HEK293 (cell line): ENCODE measurements around the gene TRNP1.
A peak's percentile ranks its signal among the peaks of the same experiment; 100 is the strongest.

Source experiments
- AEBP2 ChIP-seq: fragments of 450-650 bp; formaldehyde crosslinking; IDR thresholded peaks from 2 replicates; pipeline ENCODE4 v1.5.1; 2016; ENCODE audit warnings: missing biosample characterization, missing genetic modification characterization, borderline replicate concordance
- FEZF1 ChIP-seq: fragments of 450-650 bp; formaldehyde crosslinking; IDR thresholded peaks from 2 replicates; pipeline ENCODE4 v1.5.1; 2016; ENCODE audit warnings: missing biosample characterization, missing genetic modification characterization
- GFI1B ChIP-seq: fragments of 450-650 bp; formaldehyde crosslinking; IDR thresholded peaks from 2 replicates; pipeline ENCODE4 v1.5.1; 2016; ENCODE audit warnings: missing biosample characterization, missing genetic modification characterization
- KLF9 ChIP-seq: fragments of 450-650 bp; formaldehyde crosslinking; IDR thresholded peaks from 2 replicates; pipeline ENCODE4 v1.5.1; 2016; ENCODE audit warnings: missing biosample characterization, missing genetic modification characterization, low read depth
- PRDM1 ChIP-seq: fragments of 450-650 bp; formaldehyde crosslinking; IDR thresholded peaks from 2 replicates; pipeline ENCODE4; 2016; ENCODE audit warnings: missing biosample characterization, missing genetic modification characterization
- TRIM28 ChIP-seq: IDR thresholded peaks from 2 replicates; pipeline ENCODE4 v1.6.1; 2011; ENCODE audit warnings: low read length, control low read depth, borderline replicate concordance
- ZBTB8A ChIP-seq: fragments of 450-650 bp; formaldehyde crosslinking; IDR thresholded peaks from 2 replicates; pipeline ENCODE4 v1.5.1; 2016; ENCODE audit warnings: missing biosample characterization, missing genetic modification characterization
- ZFHX2 ChIP-seq: fragments of 450-650 bp; formaldehyde crosslinking; conservative IDR thresholded peaks from 2 replicates; pipeline ENCODE4 v1.5.1; 2016; ENCODE audit warnings: missing biosample characterization, missing genetic modification characterization
- ZFP69B ChIP-seq: fragments of 450-650 bp; formaldehyde crosslinking; IDR thresholded peaks from 2 replicates; pipeline ENCODE4 v1.5.1; 2016; ENCODE audit warnings: missing biosample characterization, missing genetic modification characterization
- ZIC2 ChIP-seq: fragments of 450-650 bp; formaldehyde crosslinking; IDR thresholded peaks from 2 replicates; pipeline ENCODE4 v1.5.1; 2016; ENCODE audit warnings: missing biosample characterization, missing genetic modification characterization
- ZNF140 ChIP-seq: fragments of 450-650 bp; formaldehyde crosslinking; IDR thresholded peaks from 2 replicates; pipeline ENCODE4 v1.5.1; 2016; ENCODE audit warnings: missing biosample characterization, missing genetic modification characterization
- ZNF157 ChIP-seq: fragments of 450-650 bp; formaldehyde crosslinking; IDR thresholded peaks from 2 replicates; pipeline ENCODE4 v1.5.1; 2016; ENCODE audit warnings: missing biosample characterization, missing genetic modification characterization
- ZNF18 ChIP-seq: fragments of 450-650 bp; formaldehyde crosslinking; IDR thresholded peaks from 2 replicates; pipeline ENCODE4 v1.5.1; 2016; ENCODE audit warnings: missing biosample characterization, missing genetic modification characterization
- ZNF2 ChIP-seq: fragments of 450-650 bp; formaldehyde crosslinking; IDR thresholded peaks from 2 replicates; pipeline ENCODE4 v1.5.1; 2016; ENCODE audit warnings: missing biosample characterization, missing genetic modification characterization
- ZNF223 ChIP-seq: fragments of 450-650 bp; formaldehyde crosslinking; IDR thresholded peaks from 2 replicates; pipeline ENCODE4 v1.5.1; 2016; ENCODE audit warnings: missing biosample characterization, missing genetic modification characterization
- ZNF292 ChIP-seq: fragments of 450-650 bp; formaldehyde crosslinking; IDR thresholded peaks from 2 replicates; pipeline ENCODE4 v1.5.1; 2016; ENCODE audit warnings: low read depth, missing biosample characterization, missing genetic modification characterization, borderline replicate concordance
- ZNF335 ChIP-seq: fragments of 450-650 bp; formaldehyde crosslinking; conservative IDR thresholded peaks from 2 replicates; pipeline ENCODE4 v1.5.1; 2016; ENCODE audit warnings: missing biosample characterization, missing genetic modification characterization
- ZNF37A ChIP-seq: fragments of 450-650 bp; IDR thresholded peaks from 2 replicates; pipeline ENCODE4 v1.5.1; 2018; ENCODE audit warnings: missing biosample characterization, missing genetic modification characterization
- ZNF404 ChIP-seq: fragments of 450-650 bp; formaldehyde crosslinking; IDR thresholded peaks from 2 replicates; pipeline ENCODE4 v1.5.1; 2017; ENCODE audit warnings: missing biosample characterization, missing genetic modification characterization
- ZNF560 ChIP-seq: fragments of 450-650 bp; formaldehyde crosslinking; IDR thresholded peaks from 2 replicates; pipeline ENCODE4 v1.5.1; 2017; ENCODE audit warnings: missing biosample characterization, missing genetic modification characterization, borderline replicate concordance
- ZNF610 ChIP-seq: fragments of 450-650 bp; formaldehyde crosslinking; IDR thresholded peaks from 2 replicates; pipeline ENCODE4 v1.5.1; 2016; ENCODE audit warnings: missing biosample characterization, missing genetic modification characterization, borderline replicate concordance
- ZNF623 ChIP-seq: fragments of 450-650 bp; formaldehyde crosslinking; IDR thresholded peaks from 2 replicates; pipeline ENCODE4 v1.5.1; 2016; ENCODE audit warnings: missing biosample characterization, missing genetic modification characterization
- ZNF664 ChIP-seq: fragments of 450-650 bp; formaldehyde crosslinking; IDR thresholded peaks from 2 replicates; pipeline ENCODE4 v1.5.1; 2016; ENCODE audit warnings: missing biosample characterization, missing genetic modification characterization
- ZNF692 ChIP-seq: fragments of 450-650 bp; formaldehyde crosslinking; IDR thresholded peaks from 2 replicates; pipeline ENCODE4 v1.5.1; 2016; ENCODE audit warnings: missing biosample characterization, missing genetic modification characterization
- ZNF830 ChIP-seq: fragments of 450-650 bp; IDR thresholded peaks from 2 replicates; pipeline ENCODE4 v1.5.0; 2018; ENCODE audit warnings: missing biosample characterization, missing genetic modification characterization, low read depth, mild to moderate bottlenecking, moderate library complexity
- TF ChIP-seq, protein P1 (sequence below): fragments of 450-650 bp; formaldehyde crosslinking; IDR thresholded peaks from 2 replicates; pipeline ENCODE4 v1.5.1; 2017; ENCODE audit warnings: missing biosample characterization, missing genetic modification characterization
- TF ChIP-seq, protein P2 (sequence below): fragments of 450-650 bp; formaldehyde crosslinking; conservative IDR thresholded peaks from 2 replicates; pipeline ENCODE4 v1.5.1; 2016; ENCODE audit warnings: low read depth, missing biosample characterization, missing genetic modification characterization
- TF ChIP-seq, protein P3 (sequence below): sonication (generic); formaldehyde crosslinking; IDR thresholded peaks from 2 replicates; pipeline ENCODE4 v1.8.1; 2022; ENCODE audit warnings: mild to moderate bottlenecking, moderate library complexity, missing genetic modification reagents

Gene TRNP1

GRCh38 chr1:27026621-27027574 lies 33.4 kb downstream of the TRNP1 start (continued):
- 0 out of 2 replicates have a peak, but pooled peaks have one; percentile 21 for TF ChIP-seq ZNF223 (tag by site-specific recombination)
- TF ChIP-seq TRIM28, result peak; percentile 57; the same call in 1 of the 2 replicates
- TF ChIP-seq KLF9, result peak; percentile 73; the same call in 1 of the 2 replicates
- peak; percentile 74; the same call in 1 of the 2 replicates for TF ChIP-seq ZNF692 (tag by site-specific recombination)
- peak; percentile 87 for TF ChIP-seq ZNF335 (tag by site-specific recombination)
- TF ChIP-seq, protein P1, sequence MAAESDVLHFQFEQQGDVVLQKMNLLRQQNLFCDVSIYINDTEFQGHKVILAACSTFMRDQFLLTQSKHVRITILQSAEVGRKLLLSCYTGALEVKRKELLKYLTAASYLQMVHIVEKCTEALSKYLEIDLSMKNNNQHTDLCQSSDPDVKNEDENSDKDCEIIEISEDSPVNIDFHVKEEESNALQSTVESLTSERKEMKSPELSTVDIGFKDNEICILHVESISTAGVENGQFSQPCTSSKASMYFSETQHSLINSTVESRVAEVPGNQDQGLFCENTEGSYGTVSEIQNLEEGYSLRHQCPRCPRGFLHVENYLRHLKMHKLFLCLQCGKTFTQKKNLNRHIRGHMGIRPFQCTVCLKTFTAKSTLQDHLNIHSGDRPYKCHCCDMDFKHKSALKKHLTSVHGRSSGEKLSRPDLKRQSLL (tag by site-specific recombination), result no peak
- 0 out of 2 replicates have a peak, but pooled peaks have one; percentile 63 for TF ChIP-seq ZNF292 (tag by site-specific recombination)
- TF ChIP-seq ZIC2 (tag by site-specific recombination), result peak; percentile 59
- peak; percentile 75; the same call in 1 of the 2 replicates for TF ChIP-seq ZNF140 (tag by site-specific recombination)
- peak; percentile 68 for TF ChIP-seq ZBTB8A (tag by site-specific recombination)
- TF ChIP-seq ZNF830 (tag by site-specific recombination), result no peak
- no peak for TF ChIP-seq ZNF157 (tag by site-specific recombination)
- TF ChIP-seq ZNF18, result peak; percentile 51; the same call in 1 of the 2 replicates
- TF ChIP-seq ZNF37A (tag by site-specific recombination), result no peak
- TF ChIP-seq FEZF1, result peak; percentile 59
- peak; percentile 82 for TF ChIP-seq ZFHX2 (tag by site-specific recombination)
- TF ChIP-seq ZNF2 (tag by site-specific recombination), result peak; percentile 49; the same call in 1 of the 2 replicates
- TF ChIP-seq, protein P2, sequence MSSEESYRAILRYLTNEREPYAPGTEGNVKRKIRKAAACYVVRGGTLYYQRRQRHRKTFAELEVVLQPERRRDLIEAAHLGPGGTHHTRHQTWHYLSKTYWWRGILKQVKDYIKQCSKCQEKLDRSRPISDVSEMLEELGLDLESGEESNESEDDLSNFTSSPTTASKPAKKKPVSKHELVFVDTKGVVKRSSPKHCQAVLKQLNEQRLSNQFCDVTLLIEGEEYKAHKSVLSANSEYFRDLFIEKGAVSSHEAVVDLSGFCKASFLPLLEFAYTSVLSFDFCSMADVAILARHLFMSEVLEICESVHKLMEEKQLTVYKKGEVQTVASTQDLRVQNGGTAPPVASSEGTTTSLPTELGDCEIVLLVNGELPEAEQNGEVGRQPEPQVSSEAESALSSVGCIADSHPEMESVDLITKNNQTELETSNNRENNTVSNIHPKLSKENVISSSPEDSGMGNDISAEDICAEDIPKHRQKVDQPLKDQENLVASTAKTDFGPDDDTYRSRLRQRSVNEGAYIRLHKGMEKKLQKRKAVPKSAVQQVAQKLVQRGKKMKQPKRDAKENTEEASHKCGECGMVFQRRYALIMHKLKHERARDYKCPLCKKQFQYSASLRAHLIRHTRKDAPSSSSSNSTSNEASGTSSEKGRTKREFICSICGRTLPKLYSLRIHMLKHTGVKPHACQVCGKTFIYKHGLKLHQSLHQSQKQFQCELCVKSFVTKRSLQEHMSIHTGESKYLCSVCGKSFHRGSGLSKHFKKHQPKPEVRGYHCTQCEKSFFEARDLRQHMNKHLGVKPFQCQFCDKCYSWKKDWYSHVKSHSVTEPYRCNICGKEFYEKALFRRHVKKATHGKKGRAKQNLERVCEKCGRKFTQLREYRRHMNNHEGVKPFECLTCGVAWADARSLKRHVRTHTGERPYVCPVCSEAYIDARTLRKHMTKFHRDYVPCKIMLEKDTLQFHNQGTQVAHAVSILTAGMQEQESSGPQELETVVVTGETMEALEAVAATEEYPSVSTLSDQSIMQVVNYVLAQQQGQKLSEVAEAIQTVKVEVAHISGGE, result peak; percentile 66
- peak; percentile 91 for TF ChIP-seq PRDM1 (tag by site-specific recombination)
- peak; percentile 74 for TF ChIP-seq ZNF623 (tag by site-specific recombination)
- peak; percentile 67 for TF ChIP-seq ZNF664 (tag by site-specific recombination)
- TF ChIP-seq GFI1B (tag by site-specific recombination), result no peak
- TF ChIP-seq, protein P3, sequence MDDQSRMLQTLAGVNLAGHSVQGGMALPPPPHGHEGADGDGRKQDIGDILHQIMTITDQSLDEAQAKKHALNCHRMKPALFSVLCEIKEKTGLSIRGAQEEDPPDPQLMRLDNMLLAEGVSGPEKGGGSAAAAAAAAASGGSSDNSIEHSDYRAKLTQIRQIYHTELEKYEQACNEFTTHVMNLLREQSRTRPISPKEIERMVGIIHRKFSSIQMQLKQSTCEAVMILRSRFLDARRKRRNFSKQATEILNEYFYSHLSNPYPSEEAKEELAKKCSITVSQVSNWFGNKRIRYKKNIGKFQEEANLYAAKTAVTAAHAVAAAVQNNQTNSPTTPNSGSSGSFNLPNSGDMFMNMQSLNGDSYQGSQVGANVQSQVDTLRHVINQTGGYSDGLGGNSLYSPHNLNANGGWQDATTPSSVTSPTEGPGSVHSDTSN (CRISPR knock-in tag), result no peak
- TF ChIP-seq ZNF404, result 0 out of 2 replicates have a peak, but pooled peaks have one; percentile 23
- 0 out of 2 replicates have a peak, but pooled peaks have one; percentile 31 for TF ChIP-seq ZNF610 (tag by site-specific recombination)
- peak; percentile 70; the same call in 1 of the 2 replicates for TF ChIP-seq ZFP69B
- TF ChIP-seq ZNF560 (tag by site-specific recombination), result 0 out of 2 replicates have a peak, but pooled peaks have one; percentile 41
- TF ChIP-seq AEBP2 (tag by site-specific recombination), result 0 out of 2 replicates have a peak, but pooled peaks have one; percentile 44
